Measurements from ENCODE around the gene ADAT3. TPM values are rescaled to one million over a fixed set of nuclear protein-coding genes. Genes with fewer than 3 reads are reported as not detected.
A peak's percentile ranks its signal among the peaks of the same experiment; 100 is the strongest.

Gene ADAT3
- total RNA-seq, 4 donors from 2014 or later: 18.7 to 73.2 (median 30.3) TPM

GRCh38 chr19:1929021-1929742, 24.0 kb downstream of the ADAT3 start:
- Histone ChIP-seq H3K27ac (no peak overlapping the region), H3K4me3 (peak overlapping the region in 3 of 4 donors; percentile 17 to 46 (median 26))

GRCh38 chr19:1931445-1931844, 26.2 kb downstream of the ADAT3 start:
- DNase-seq: no peak
- no peaks in the 10 kb centered on the region for H3K9me3 ChIP-seq
- no peak overlapping the region for H3K4me3 ChIP-seq
- WGBS, 2 donors (ENCODE audit: low coverage in 1 of 2): 75% methylated on average over 1 of the region's 1 CpG; no CpG with 5 or more reads in 1 of the 2 donors
- intact Hi-C loops (cut with DNase I; ENCODE audit: low total_unique reads) (no loop called here), in situ Hi-C loops (cut with MboI; ENCODE audit: low pct_ligation_motif_present in 1 of 4, low pct_unique_long_range_greater_than_20kb in 1 of 4, low sequenced_read_pairs in 3 of 4) (no loop called here)
- H3K27me3 ChIP-seq: no peaks in the 10 kb centered on the region
- no peak overlapping the region for H3K27ac ChIP-seq
- peaks cover 0 to 16% (median 13%) of the 10 kb centered on the region in 4 donors for H3K4me1 ChIP-seq
- H3K36me3 ChIP-seq: no peaks in the 10 kb centered on the region
- no peak for TF ChIP-seq EP300 (IDR thresholded peaks at IDR 0.05; ENCODE audit: low read depth)
- no peak for TF ChIP-seq POLR2AphosphoS5 (IDR thresholded peaks at IDR 0.05)
- no peak for TF ChIP-seq POLR2A (IDR thresholded peaks at IDR 0.05)
- TF ChIP-seq CTCF (IDR thresholded peaks at IDR 0.05): no peak

More at GRCh38 chr19:1929021-1929742, 24.0 kb downstream of the ADAT3 start:
- Histone ChIP-seq H3K27me3 (no peaks in the 10 kb centered on the region), H3K9me3 (no peaks in the 10 kb centered on the region), H3K36me3 (peaks cover 0 to 6% (median 0%) of the 10 kb centered on the region in 4 donors), H3K4me1 (peaks cover 0 to 16% (median 11%) of the 10 kb centered on the region in 4 donors)
- in situ Hi-C loops (cut with MboI; ENCODE audit: low pct_ligation_motif_present in 1 of 4, low pct_unique_long_range_greater_than_20kb in 1 of 4, low sequenced_read_pairs in 3 of 4): no loop called here
- TF ChIP-seq POLR2A (IDR thresholded peaks at IDR 0.05): no peak
- no peak for TF ChIP-seq POLR2AphosphoS5 (IDR thresholded peaks at IDR 0.05)
- peak; percentile 91 to 94 (median 92) for TF ChIP-seq CTCF (IDR thresholded peaks at IDR 0.05)
- intact Hi-C loops (cut with DNase I; ENCODE audit: low total_unique reads): loop anchor here (10.0 kb wide), 1 partner anchor 146 kb away; no protein-coding TSS in a partner anchor
- peak; percentile 88 for DNase-seq
- WGBS, 2 donors (ENCODE audit: low coverage in 1 of 2): 10% methylated on average over 38 of the region's 42 CpGs; no CpG with 5 or more reads in 1 of the 2 donors

GRCh38 chr19:1932395-1932794, 27.2 kb downstream of the ADAT3 start:
- Histone ChIP-seq H3K4me3 (no peak overlapping the region), H3K4me1 (peaks cover 0 to 16% (median 13%) of the 10 kb centered on the region in 4 donors), H3K9me3 (no peaks in the 10 kb centered on the region), H3K36me3 (no peaks in the 10 kb centered on the region), H3K27ac (no peak overlapping the region), H3K27me3 (no peaks in the 10 kb centered on the region)
- DNase-seq: no peak
- in situ Hi-C loops (cut with MboI; ENCODE audit: low pct_ligation_motif_present in 1 of 4, low pct_unique_long_range_greater_than_20kb in 1 of 4, low sequenced_read_pairs in 3 of 4): no loop called here
- intact Hi-C loops (cut with DNase I; ENCODE audit: low total_unique reads): no loop called here
- TF ChIP-seq EP300 (IDR thresholded peaks at IDR 0.05; ENCODE audit: low read depth) (no peak), POLR2AphosphoS5 (IDR thresholded peaks at IDR 0.05) (no peak), POLR2A (IDR thresholded peaks at IDR 0.05) (no peak)
- 82 to 93% methylated on average over 3 to 8 of the region's 8 CpGs for WGBS, 2 donors (ENCODE audit: low coverage in 1 of 2)

GRCh38 chr19:1933244-1933643, 28.0 kb downstream of the ADAT3 start:
- no peak overlapping the region for H3K27ac ChIP-seq
- no peak overlapping the region for H3K4me3 ChIP-seq
- no peaks in the 10 kb centered on the region for H3K27me3 ChIP-seq
- DNase-seq: no peak
- no peak for TF ChIP-seq EP300 (IDR thresholded peaks at IDR 0.05; ENCODE audit: low read depth)
- TF ChIP-seq POLR2A (IDR thresholded peaks at IDR 0.05): no peak
- TF ChIP-seq CTCF (IDR thresholded peaks at IDR 0.05): no peak
- TF ChIP-seq POLR2AphosphoS5 (IDR thresholded peaks at IDR 0.05): no peak
- no peaks in the 10 kb centered on the region for H3K9me3 ChIP-seq
- intact Hi-C loops (cut with DNase I; ENCODE audit: low total_unique reads) (no loop called here), in situ Hi-C loops (cut with MboI; ENCODE audit: low pct_ligation_motif_present in 1 of 4, low pct_unique_long_range_greater_than_20kb in 1 of 4, low sequenced_read_pairs in 3 of 4) (no loop called here)
- peaks cover 0 to 16% (median 13%) of the 10 kb centered on the region in 4 donors for H3K4me1 ChIP-seq
- H3K36me3 ChIP-seq: no peaks in the 10 kb centered on the region
- 20 to 74% methylated on average over 1 to 7 of the region's 7 CpGs for WGBS, 2 donors (ENCODE audit: low coverage in 1 of 2)
